GM12864 (cell line): ENCODE data around the gene STAT4.

Experiments
- DNase-seq: peaks from one replicate; pipeline ENCODE4 v3.0.0-alpha.2; 2011; ENCODE audit warnings: low read depth
- H3K4me3 ChIP-seq: 2 replicates; pipeline ENCODE4 v1.5.1; 2011; ENCODE audit warnings: mild to moderate bottlenecking, low read depth, low read length, control low read depth
- CTCF ChIP-seq: IDR thresholded peaks from 2 replicates; pipeline ENCODE4 v1.5.1; 2011; ENCODE audit warnings: low read depth, mild to moderate bottlenecking, moderate library complexity, low read length, control low read depth, inconsistent platforms; ENCODE audit errors: missing control alignments

STAT4 gene

DNA sequence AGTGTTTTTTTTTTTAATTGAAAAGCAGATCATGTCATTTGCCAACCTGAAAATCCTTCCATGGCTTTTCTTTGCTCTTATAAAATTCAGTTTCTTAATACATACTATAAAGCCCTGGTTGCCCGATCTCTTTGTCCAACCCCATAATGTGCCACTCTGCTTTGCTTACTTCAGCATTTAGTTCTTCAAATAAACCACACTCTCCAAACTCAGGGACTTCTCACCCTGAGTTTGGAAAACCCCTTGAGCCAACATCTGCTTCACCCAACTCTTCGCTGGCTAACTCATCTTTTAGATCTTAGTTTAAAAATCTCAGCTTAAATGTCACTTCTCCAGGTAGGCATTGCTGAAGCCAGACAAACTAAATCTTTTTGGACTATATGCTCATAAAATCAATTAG, 135.6 kb downstream of the STAT4 start:
- DNase-seq, result no peak
- no peak for TF ChIP-seq CTCF
- H3K4me3 ChIP-seq, result no peak overlapping the region

GRCh38 chr2:191014653-191015020, 136.2 kb downstream of the STAT4 start:
- no peak for TF ChIP-seq CTCF
- H3K4me3 ChIP-seq, result peak overlapping the region; percentile 49
- DNase-seq, result no peak

DNA sequence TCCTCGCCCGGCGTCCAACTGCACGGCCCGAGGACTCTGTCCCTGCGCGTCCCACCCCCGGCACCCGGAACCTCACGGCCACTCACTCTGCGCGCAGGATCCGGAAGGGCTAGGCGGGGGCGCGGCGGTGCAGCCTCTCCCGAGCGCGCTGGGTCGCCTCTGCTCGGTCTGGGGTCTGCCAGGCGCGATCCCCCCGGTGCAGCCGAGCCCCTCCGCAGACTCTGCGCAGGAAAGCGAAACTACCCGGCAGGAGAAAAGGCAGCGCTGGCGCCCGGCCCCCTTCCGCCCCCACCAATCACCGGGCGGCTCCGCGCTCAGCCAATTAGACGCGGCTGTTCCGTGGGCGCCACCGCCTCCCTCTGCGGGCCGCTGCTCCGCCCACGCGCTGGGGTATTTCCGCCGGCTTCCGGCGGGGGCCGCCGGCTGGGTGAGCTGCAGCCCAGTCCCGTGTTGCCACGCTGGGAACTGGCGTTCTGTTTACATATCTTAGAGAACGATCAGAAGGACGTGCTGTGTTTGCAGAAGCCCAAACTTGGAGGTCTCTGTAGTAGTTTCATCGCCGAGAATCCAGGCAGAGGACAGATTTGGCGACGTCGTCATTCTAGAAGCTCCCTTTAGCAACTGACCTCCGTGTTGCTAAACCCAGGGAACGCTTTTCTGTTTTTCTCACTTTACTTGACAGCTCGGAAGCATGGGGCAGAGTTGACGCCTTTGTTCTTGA, 136.7 kb downstream of the STAT4 start, which contains the start of gene STAT1:
TSS of gene STAT1 (minus strand) at position 240 of the 721 bp plus-strand sequence. CDS start 4,168 bp downstream, outside the sequence.
- no peak for TF ChIP-seq CTCF
- DNase-seq, result peak; percentile 85
- H3K4me3 ChIP-seq, result peak within 1 kb of the TSS; percentile 84

DNA sequence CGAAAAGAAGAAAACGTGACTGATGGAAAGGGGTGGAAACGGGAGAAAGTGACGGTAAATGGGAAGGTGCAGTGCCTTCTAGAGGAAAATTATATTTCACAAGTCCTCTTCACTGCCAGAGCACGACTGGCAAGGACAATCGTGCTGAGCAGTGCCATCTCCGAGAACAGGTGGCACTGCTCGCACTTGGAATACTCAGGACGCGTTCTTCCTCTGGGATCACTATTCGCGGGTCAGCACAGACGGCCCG, 137.2 kb downstream of the STAT4 start:
- peak overlapping the region; percentile 84 for H3K4me3 ChIP-seq
- no peak for TF ChIP-seq CTCF
- no peak for DNase-seq

DNA sequence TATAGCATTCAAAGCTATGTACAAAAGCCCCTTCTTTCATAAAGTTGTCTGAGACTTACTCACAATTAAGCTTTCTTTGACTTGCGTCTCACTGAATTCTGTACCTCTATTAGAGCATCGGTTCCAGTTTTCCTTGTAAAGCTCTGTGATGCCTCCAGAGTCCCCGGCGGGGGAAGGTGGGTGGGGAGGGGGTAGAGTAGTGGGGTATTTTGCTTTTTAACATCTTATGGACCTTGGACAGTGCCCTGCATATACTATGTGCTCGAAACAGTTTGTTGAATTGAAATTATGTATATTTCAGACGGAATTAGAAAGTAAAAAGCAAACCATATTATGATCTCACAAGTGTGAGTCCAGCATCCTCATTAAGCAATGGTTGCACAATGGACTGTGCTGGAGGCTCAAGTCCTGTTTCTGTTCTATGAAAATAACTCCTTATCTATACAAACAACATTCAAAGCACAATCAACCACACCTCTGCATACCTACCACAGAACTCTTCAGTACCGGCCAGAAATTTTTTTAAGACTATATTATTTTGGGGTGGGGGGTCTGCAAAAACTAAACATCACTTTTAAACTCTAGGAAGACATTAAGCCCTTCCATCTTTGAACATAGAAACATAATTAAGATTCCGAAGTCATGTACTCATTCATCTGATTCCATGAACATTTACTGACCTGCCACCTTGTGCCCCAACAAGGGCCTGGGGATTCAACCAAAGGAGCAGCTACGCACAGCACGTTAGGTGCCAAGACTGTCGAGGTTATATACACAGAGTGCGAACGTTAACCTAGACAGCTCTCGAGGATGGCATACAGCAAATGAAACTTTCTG, 137.7 kb downstream of the STAT4 start:
- peak overlapping the region; percentile 84 for H3K4me3 ChIP-seq
- no peak for DNase-seq
- no peak for TF ChIP-seq CTCF

DNA sequence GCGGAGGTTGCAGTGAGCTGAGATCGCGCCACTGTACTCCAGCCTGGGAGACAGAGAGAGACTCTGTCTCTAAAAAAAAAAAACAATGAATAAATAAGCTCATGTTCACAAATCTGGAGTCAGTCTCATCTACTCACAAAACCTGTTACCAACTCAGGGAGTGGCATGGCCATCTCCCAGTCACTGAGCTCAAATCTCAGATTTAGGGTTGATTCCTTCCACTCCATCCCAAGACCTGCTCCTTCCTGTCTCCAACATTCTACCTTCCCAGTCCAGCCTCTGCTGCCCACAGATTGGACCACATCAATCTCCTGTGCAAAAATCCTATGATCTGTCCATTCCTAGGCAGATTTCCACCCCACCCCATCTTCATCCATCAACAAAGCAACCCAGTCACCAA, 138.4 kb downstream of the STAT4 start:
- no peak for DNase-seq
- TF ChIP-seq CTCF, result no peak
- H3K4me3 ChIP-seq, result peak overlapping the region; percentile 84
